HepG2 (cell line): ENCODE results near the gene OTOG. TPM values are rescaled to one million over a fixed set of nuclear protein-coding genes. Genes with fewer than 3 reads are reported as not detected.

Experiments
- ATAC-seq: fragments of 200-7000 bp; cut with Tn5 transposase; 3 replicates; pipeline ENCODE4 v1.9.1; 2020; ENCODE audit warnings: mild to moderate bottlenecking, moderate library complexity
- BruUV-seq: library from RNA; stranded (reverse); fragments of 400-500 nt; replicated peaks from 2 replicates; lab custom pipeline; 2021; lab: Mats Ljungman, UMichigan
- CTCF ChIA-PET: fragments of 300-600 bp; formaldehyde crosslinking; extraction: SDS; loops from one replicate; lab custom pipeline; 2021; ENCODE audit warnings: low total read pairs, inconsistent platforms, low intra/inter-chr PET ratio; lab: Yijun Ruan, JAX
- POLR2A ChIA-PET: fragments of 350-600 bp; sonication (Branson Sonifier 250); formaldehyde crosslinking; loops from one replicate; lab custom pipeline; 2020; ENCODE audit warnings: antibody characterized with exemption, inconsistent platforms; lab: Yijun Ruan, JAX
- DNase-seq: peaks from one replicate; pipeline ENCODE4 v3.0.0-alpha.2; 2015; ENCODE audit warnings: low spot score
- FAIRE-seq: peaks from 3 replicates; lab custom pipeline; 2011; peaks lifted over from hg19 to GRCh38; lab: Jason Lieb, UNC
- H2AFZ ChIP-seq: one replicate; pipeline ENCODE4 v1.6.1; 2011; ENCODE audit warnings: low read length, inconsistent platforms
- H3K27ac ChIP-seq: fragments of 300-600 bp; 3 replicates; pipeline ENCODE4 v1.8.0; 2011; ENCODE audit warnings: mixed run types, mild to moderate bottlenecking, mixed read lengths, low read length, inconsistent platforms; ENCODE audit not compliant: insufficient read depth; ENCODE audit errors: extremely low read length
- H3K27me3 ChIP-seq, 2 experiments: fragments of 200-600 bp in 1 of 2; 2 replicates in 1 of 2; 3 replicates in 1 of 2; pipeline versions ENCODE4 v1.6.0 to v1.8.0; 2011; ENCODE audit warnings: low read length in 2 of 2, mild to moderate bottlenecking in 2 of 2, moderate library complexity in 2 of 2, inconsistent platforms in 1 of 2; ENCODE audit not compliant: insufficient read depth in 2 of 2, control insufficient read depth in 1 of 2
- H3K36me3 ChIP-seq, 2 experiments: fragments of 200-600 bp in 1 of 2; replicated peaks in 1 of 2; 2 replicates in 1 of 2; 3 replicates in 1 of 2; pipeline versions ENCODE4 v1.5.1 to v1.8.0; 2011; ENCODE audit warnings: low read length in 2 of 2, inconsistent platforms in 1 of 2; ENCODE audit not compliant: insufficient read depth in 2 of 2, control insufficient read depth in 1 of 2
- H3K4me1 ChIP-seq: 2 replicates; pipeline ENCODE4 v1.5.1; 2012; ENCODE audit warnings: low read length, inconsistent platforms; ENCODE audit not compliant: insufficient read depth
- H3K4me2 ChIP-seq: 2 replicates; pipeline ENCODE4 v1.6.0; 2011; ENCODE audit warnings: low read depth, low read length, inconsistent platforms
- H3K4me3 ChIP-seq, 3 experiments: fragments of 200-600 bp in 1 of 3; sonication (generic), shearing (Covaris generic) in 1 of 3; replicated peaks in 1 of 3; 2 replicates each; pipeline ENCODE4 v1.5.1; 2011 to 2016; ENCODE audit warnings: low read length in 3 of 3, inconsistent platforms in 2 of 3, low read depth in 2 of 3, mild to moderate bottlenecking in 2 of 3, control low read depth in 1 of 3, mixed read lengths in 1 of 3; ENCODE audit not compliant: insufficient read depth in 1 of 3
- H3K79me2 ChIP-seq: one replicate; pipeline ENCODE4 v1.6.1; 2011; ENCODE audit warnings: low read length, inconsistent platforms; ENCODE audit not compliant: insufficient read depth
- H3K9ac ChIP-seq: 2 replicates; pipeline ENCODE4 v1.6.0; 2011; ENCODE audit warnings: mild to moderate bottlenecking, low read depth, low read length, inconsistent platforms; ENCODE audit not compliant: insufficient read depth
- H3K9me3 ChIP-seq: 2 replicates; pipeline ENCODE4 v1.5.1; 2012; ENCODE audit warnings: mild to moderate bottlenecking, low read length
- H4K20me1 ChIP-seq: 2 replicates; pipeline ENCODE4 v1.6.0; 2011; ENCODE audit warnings: inconsistent platforms, mild to moderate bottlenecking, low read length, moderate library complexity; ENCODE audit not compliant: insufficient read depth
- CERS6 ChIP-seq: sonication (generic); formaldehyde crosslinking; IDR thresholded peaks from 2 replicates; pipeline ENCODE4 v1.5.0; 2020; ENCODE audit warnings: missing genetic modification reagents
- CHD2 ChIP-seq: IDR thresholded peaks from 2 replicates; pipeline ENCODE4 v1.6.1; 2011; ENCODE audit warnings: low read depth, low read length, improper control_type of control experiment
- CHD4 ChIP-seq: fragments of 200-600 bp; sonication (generic); IDR thresholded peaks from 2 replicates; pipeline ENCODE4 v1.7.0; 2017; ENCODE audit warnings: mild to moderate bottlenecking, low read length, borderline replicate concordance
- GPN1 ChIP-seq: sonication (generic); formaldehyde crosslinking; IDR thresholded peaks from 2 replicates; pipeline ENCODE4 v1.5.1; 2020; ENCODE audit warnings: missing genetic modification reagents, borderline replicate concordance
- NR0B2 ChIP-seq: sonication (generic); formaldehyde crosslinking; IDR thresholded peaks from 2 replicates; pipeline ENCODE4 v1.4.0; 2020; ENCODE audit warnings: mild to moderate bottlenecking, missing genetic modification reagents
- PITX1 ChIP-seq: sonication (generic); formaldehyde crosslinking; IDR thresholded peaks from 2 replicates; pipeline ENCODE4 v1.5.1; 2020; ENCODE audit warnings: mild to moderate bottlenecking, missing genetic modification reagents
- SALL1 ChIP-seq: sonication (generic); formaldehyde crosslinking; IDR thresholded peaks from 2 replicates; pipeline ENCODE4 v1.8.0; 2022; ENCODE audit warnings: mild to moderate bottlenecking, missing genetic modification reagents
- SKI ChIP-seq: fragments of 450-650 bp; IDR thresholded peaks from one replicate; pipeline ENCODE4 v1.6.1; 2018; ENCODE audit warnings: mild to moderate bottlenecking; ENCODE audit not compliant: partially characterized antibody
- TFAP4 ChIP-seq: sonication (generic); IDR thresholded peaks from 2 replicates; pipeline ENCODE4 v1.6.1; 2016; ENCODE audit warnings: low read depth, borderline replicate concordance
- THRA ChIP-seq: sonication (generic); formaldehyde crosslinking; IDR thresholded peaks from 2 replicates; pipeline ENCODE4 v1.4.0; 2020; ENCODE audit warnings: missing genetic modification reagents, borderline replicate concordance
- ZNF264 ChIP-seq: sonication (generic); formaldehyde crosslinking; IDR thresholded peaks from 2 replicates; pipeline ENCODE4 v1.4.0; 2020; ENCODE audit warnings: missing genetic modification reagents
- ZNF280D ChIP-seq: sonication (generic); formaldehyde crosslinking; IDR thresholded peaks from 2 replicates; pipeline ENCODE4 v1.5.1; 2020; ENCODE audit warnings: mild to moderate bottlenecking, missing genetic modification reagents
- ZNF496 ChIP-seq: sonication (generic); formaldehyde crosslinking; IDR thresholded peaks from 2 replicates; pipeline ENCODE4 v1.8.1; 2023; ENCODE audit warnings: mild to moderate bottlenecking, moderate library complexity, missing genetic modification reagents; ENCODE audit not compliant: insufficient replicate concordance
- ZNF569 ChIP-seq: sonication (generic); formaldehyde crosslinking; IDR thresholded peaks from 2 replicates; pipeline ENCODE4 v1.5.0; 2020; ENCODE audit warnings: mild to moderate bottlenecking, missing genetic modification reagents, moderate library complexity, borderline replicate concordance
- ZSCAN30 ChIP-seq: sonication (generic); formaldehyde crosslinking; IDR thresholded peaks from 2 replicates; pipeline ENCODE4 v1.5.0; 2020; ENCODE audit warnings: mild to moderate bottlenecking, missing genetic modification reagents
- WGBS: methylation state at CpG from one replicate; pipeline ENCODE4 v1.1.6; 2017; ENCODE audit warnings: low lambda C conversion rate; 5-methylcytosine and 5-hydroxymethylcytosine counted together
- in situ Hi-C: cut with HindIII; loops from 2 replicates; pipeline ENCODE4 v1.10.0; 2017; ENCODE audit warnings: low pct_unique_long_range_greater_than_20kb; ENCODE audit not compliant: extremely low pct_ligation_motif_present
- intact Hi-C: fragments of 100-400 bp; cut with micrococcal nuclease; formaldehyde crosslinking; loops from one replicate; pipeline ENCODE4 v1.10.0; 2022; ENCODE audit not compliant: unreplicated experiment
- polyA plus RNA-seq, 8 experiments: library from polyadenylated mRNA; depleted of rRNA in 3 of 8; stranded (reverse) in 7 of 8; unstranded in 1 of 8; fragments of >200 nt; fragmentation: Illumina TruSeq in 4 of 8; extraction: Trizol in 4 of 8; gene quantifications; 2 replicates each; pipeline versions ENCODE4 v1.2.1 to v1.2.3, GENCODE V29; 2011 to 2016; ENCODE audit warnings: low read depth in 4 of 8, missing spikeins in 1 of 8, mixed read lengths in 1 of 8; ENCODE audit not compliant: insufficient read depth in 1 of 8
- total RNA-seq, 5 experiments: library from RNA; depleted of rRNA; stranded (reverse); fragments of >200 nt; fragmentation: Illumina TruSeq; extraction: Trizol; gene quantifications; 2 replicates each; pipeline ENCODE4 v1.2.3, GENCODE V29; 2016; ENCODE audit warnings: low read depth in 1 of 5

The OTOG gene
- total and polyA plus RNA-seq, 2 of the 13 experiments (the other 11 are each of a cell fraction or from before 2014, with no cell fraction given) = not detected

- TF ChIP-seq ZNF280D = no peak
- TF ChIP-seq, all 625 proteins: peak for 0
Measured at GRCh38 chr11:17572359-17572690, 25.3 kb downstream of the OTOG start (continued).

- no peaks in the 10 kb centered on the region for H3K36me3 ChIP-seq
- no peak overlapping the region for H3K4me2 ChIP-seq
- in situ Hi-C loops (no loop called here), intact Hi-C loops (no loop called here)
- no peak overlapping the region for H3K9ac ChIP-seq
- DNase-seq (no peak), ATAC-seq (no peak), FAIRE-seq (no peak)
- CTCF ChIA-PET = no interaction called here
- BruUV-seq = no TSS peak
- 58% methylated on average over 12 of the region's 20 CpGs for WGBS
- POLR2A ChIA-PET = no interaction called here
- H2AFZ ChIP-seq = no peak overlapping the region
- H3K4me1 ChIP-seq = no peaks in the 10 kb centered on the region
- no peaks in the 10 kb centered on the region for H4K20me1 ChIP-seq
- no peak overlapping the region for H3K4me3 ChIP-seq
- no peak overlapping the region for H3K27ac ChIP-seq
- H3K79me2 ChIP-seq = no peaks in the 10 kb centered on the region
- H3K27me3 ChIP-seq = peaks cover 3 to 9% of the 10 kb centered on the region in 2 experiments; a peak in 2 of 5 replicates
- no peaks in the 10 kb centered on the region for H3K9me3 ChIP-seq
- TF ChIP-seq GPN1 (CRISPR knock-in tag) (no peak), SALL1 (no peak), CHD2 (no peak), ZSCAN30 (CRISPR knock-in tag) (no peak), CERS6 (CRISPR knock-in tag) (no peak), CHD4 (no peak), NR0B2 (CRISPR knock-in tag) (no peak), PITX1 (CRISPR knock-in tag) (no peak), ZNF264 (CRISPR knock-in tag) (no peak), ZNF569 (CRISPR knock-in tag) (no peak), SKI (no peak), TFAP4 (no peak), THRA (CRISPR knock-in tag) (no peak), ZNF496 (CRISPR knock-in tag) (no peak)
Measured at GRCh38 chr11:17572791-17573460, 25.9 kb downstream of the OTOG start.
